GM23248 (cell line): ENCODE results near the gene ZNF148.

Source experiments
- EZH2 ChIP-seq: fragments of 200-600 bp; sonication (generic); IDR thresholded peaks from 2 replicates; pipeline ENCODE4 v1.6.1; 2018; ENCODE audit warnings: antibody characterized with exemption, mild to moderate bottlenecking; ENCODE audit not compliant: insufficient read depth, poor library complexity, severe bottlenecking
- EZH2phosphoT487 ChIP-seq: fragments of 200-600 bp; sonication (generic); IDR thresholded peaks from 2 replicates; pipeline ENCODE4 v1.6.1; 2018; ENCODE audit warnings: antibody characterized with exemption, moderate library complexity, mild to moderate bottlenecking, low read depth; ENCODE audit not compliant: insufficient read depth

GRCh38 chr3:125213364-125213755 lies 161.8 kb downstream of the ZNF148 start:
- no peak for TF ChIP-seq EZH2
- no peak for TF ChIP-seq EZH2phosphoT487
